ENCODE measurements around the gene PTGIR.

PTGIR gene

DNA sequence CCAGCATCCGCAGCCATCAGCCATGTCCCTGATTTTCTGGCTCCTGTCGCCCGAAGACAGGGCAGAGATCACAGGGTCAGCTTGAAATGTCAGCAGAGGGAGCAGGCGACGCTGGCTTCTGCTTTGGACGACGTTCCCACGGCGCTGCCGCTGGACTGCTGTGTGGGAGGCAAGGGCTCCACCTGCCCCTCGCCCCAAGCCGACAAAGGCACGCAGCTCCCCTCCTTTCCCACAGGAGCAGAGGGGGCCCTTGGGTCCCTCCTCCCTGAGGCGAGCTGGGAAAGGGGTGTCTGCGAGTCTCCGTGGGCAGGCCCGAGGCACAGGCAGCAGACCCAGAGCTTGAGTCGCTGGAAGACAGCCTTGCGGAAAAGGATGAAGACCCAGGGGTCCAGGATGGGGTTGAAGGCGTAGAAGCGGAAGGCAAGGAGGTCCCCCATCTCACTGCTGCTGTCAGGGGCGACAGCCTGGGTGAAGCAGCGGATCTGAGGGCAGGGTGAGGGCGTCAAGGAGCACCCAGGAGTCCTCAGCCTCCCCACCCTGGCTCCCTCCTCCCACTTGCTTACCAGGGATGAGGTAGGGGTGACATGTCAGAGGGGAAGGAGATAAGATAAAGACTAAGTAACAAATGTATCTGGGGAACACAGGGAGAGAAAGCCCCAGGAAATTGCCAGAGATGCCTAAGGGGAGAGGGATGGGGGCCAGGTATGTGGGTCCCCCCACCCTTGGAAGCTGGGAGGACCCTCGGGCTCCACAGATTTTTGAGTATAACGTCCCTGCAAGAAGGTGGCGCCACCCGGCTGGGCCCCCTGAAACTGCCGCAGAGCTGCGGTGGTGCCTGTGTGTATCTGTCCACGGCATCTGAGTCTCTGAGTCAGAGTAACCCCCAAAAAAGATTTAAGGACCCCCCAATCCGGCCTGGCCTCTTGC, 3.4 kb downstream of the PTGIR start:
- DNase-seq (ENCODE audit: low read depth): no peak
- TF ChIP-seq, protein P1, sequence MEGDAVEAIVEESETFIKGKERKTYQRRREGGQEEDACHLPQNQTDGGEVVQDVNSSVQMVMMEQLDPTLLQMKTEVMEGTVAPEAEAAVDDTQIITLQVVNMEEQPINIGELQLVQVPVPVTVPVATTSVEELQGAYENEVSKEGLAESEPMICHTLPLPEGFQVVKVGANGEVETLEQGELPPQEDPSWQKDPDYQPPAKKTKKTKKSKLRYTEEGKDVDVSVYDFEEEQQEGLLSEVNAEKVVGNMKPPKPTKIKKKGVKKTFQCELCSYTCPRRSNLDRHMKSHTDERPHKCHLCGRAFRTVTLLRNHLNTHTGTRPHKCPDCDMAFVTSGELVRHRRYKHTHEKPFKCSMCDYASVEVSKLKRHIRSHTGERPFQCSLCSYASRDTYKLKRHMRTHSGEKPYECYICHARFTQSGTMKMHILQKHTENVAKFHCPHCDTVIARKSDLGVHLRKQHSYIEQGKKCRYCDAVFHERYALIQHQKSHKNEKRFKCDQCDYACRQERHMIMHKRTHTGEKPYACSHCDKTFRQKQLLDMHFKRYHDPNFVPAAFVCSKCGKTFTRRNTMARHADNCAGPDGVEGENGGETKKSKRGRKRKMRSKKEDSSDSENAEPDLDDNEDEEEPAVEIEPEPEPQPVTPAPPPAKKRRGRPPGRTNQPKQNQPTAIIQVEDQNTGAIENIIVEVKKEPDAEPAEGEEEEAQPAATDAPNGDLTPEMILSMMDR (conservative IDR thresholded peaks at IDR 0.05; ENCODE audit: low read length): no peak
- peak overlapping the region; percentile 42 for H3K4me3 ChIP-seq (ENCODE audit: low read length)

DNA sequence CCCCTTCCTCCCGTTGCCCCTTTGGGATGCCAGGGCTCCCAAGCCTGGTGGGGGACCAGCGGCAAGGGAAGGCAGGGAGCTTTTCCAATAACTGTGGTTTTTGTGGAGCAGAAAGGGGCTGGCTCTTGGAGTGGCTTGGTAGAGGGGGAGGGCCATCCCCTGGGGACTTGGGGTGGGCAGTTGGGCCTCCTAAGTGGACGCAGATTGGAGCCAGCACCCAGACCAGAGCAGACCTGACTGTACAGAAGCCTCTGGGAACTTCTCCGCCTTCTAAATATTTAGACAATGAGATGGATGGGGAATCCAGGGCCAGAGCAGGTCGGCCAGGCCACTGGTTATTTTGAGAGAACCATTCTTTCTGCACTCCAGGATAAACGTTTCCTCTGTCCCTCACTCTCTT, 4.2 kb downstream of the PTGIR start:
- H3K4me3 ChIP-seq (ENCODE audit: low read length): no peak overlapping the region
- TF ChIP-seq, protein P1 (conservative IDR thresholded peaks at IDR 0.05; ENCODE audit: low read length): no peak
- DNase-seq (ENCODE audit: low read depth): peak; percentile 66

DNA sequence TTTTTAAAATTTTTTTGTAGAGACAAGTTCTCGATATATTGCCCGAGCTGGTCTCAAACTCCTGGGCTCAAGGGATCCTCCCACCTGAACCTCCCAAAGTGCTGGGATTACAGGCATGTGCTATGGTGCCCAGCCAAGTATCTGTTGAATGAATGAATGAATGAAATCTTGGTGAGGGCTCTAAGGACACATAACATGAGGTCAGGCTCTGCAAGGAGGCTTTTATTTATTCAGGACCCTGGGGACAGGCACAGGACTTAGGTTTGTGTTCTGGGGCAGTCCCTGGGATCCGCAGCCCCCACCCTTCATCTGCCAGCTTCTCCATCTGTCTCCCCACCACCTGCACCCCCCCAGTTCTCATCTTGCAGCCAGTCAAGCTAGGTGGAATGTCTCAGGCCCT, 4.6 kb downstream of the PTGIR start:
- DNase-seq (ENCODE audit: low read depth): no peak
- no peak overlapping the region for H3K4me3 ChIP-seq (ENCODE audit: low read length)
- TF ChIP-seq, protein P1 (conservative IDR thresholded peaks at IDR 0.05; ENCODE audit: low read length): no peak

DNA sequence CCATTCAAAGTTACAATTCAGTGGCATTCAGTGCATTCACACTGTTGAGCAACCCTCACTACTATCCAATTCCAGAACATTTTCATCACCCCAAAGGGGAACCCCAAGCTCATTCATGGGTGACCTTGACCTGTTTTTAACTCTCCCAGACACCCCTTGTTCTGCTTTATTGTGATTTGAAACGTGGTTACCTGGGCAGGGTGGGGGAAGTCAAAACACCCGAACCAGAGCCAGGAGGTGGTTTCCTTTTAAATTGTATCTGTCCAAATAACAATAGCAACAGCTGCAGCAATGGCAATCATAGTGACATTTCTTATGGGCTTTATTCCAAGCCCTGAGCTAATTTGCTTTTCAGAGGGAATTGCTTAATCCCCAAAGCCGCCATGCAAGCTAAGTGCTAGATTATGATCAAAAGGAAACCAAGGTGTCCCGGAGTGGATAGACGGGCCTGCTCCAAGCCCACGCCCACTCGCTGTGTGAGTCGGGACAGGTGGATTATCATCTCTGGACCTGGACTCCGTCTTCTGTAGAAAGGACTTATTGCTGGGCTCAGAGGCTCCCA, 6.1 kb downstream of the PTGIR start:
- DNase-seq (ENCODE audit: low read depth): peak; percentile 73
- H3K4me3 ChIP-seq (ENCODE audit: low read length): no peak overlapping the region

DNA sequence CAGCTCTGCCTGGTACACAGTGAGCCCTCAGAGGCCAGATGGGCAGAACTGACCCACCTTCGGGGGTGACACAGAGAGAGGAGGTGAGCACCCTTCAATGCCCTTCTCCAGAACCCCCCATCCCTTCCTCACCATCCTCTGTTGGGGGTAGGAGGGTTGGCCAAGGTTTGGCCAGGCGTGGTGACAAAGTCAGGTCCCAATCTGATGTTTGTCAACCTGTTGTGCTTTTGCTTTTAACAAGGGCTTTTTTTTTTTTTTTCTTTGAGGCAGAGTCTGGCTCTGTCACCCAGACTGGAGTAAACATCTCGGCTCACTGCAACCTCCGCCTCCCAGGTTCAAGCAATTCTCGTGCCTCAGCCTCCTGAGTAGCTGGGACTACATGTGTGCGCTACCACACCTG, 7.3 kb downstream of the PTGIR start:
- no peak overlapping the region for H3K4me3 ChIP-seq (ENCODE audit: low read length)
- TF ChIP-seq, protein P1 (conservative IDR thresholded peaks at IDR 0.05; ENCODE audit: low read length): no peak
- no peak for DNase-seq (ENCODE audit: low read depth)

More for the DNA sequence above, 6.1 kb downstream of the PTGIR start:
- TF ChIP-seq, protein P1 (conservative IDR thresholded peaks at IDR 0.05; ENCODE audit: low read length): no peak

DNA sequence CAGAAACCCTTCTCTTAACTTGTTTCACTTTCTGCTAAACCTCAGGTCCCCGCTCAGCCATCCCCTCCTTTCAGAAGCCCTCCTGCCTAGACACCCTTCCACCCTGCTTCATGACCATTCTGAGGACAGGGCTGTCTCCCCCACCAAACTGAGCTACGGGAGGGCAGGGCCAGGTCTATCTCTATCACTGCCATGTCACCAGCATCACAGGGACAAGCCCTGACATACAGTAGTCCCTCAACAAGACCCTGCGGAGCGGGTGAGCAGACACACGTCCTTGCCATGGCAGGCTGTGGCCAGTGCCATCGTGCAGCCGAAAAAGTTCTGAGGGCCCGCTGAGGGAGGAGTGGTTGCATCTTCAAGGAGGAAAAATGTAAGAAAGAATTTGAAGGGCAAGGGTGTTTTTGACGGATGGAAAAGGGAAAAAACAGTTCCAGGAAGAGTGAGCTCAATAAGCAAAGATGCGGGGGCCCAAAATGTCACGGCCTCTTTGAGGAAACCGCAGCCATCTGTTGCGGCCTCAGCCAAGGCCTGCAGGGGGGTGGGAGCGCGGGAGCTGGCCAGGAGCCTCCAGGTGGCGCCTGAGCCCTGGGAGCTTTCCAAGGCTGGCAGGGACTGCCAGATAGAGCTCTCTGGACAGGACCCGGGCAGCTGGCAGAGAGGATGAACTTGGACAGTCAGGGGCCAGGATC, 8.1 kb downstream of the PTGIR start:
- DNase-seq (ENCODE audit: low read depth): peak; percentile 73
- H3K4me3 ChIP-seq (ENCODE audit: low read length): no peak overlapping the region

More for the DNA sequence above, 8.1 kb downstream of the PTGIR start:
- TF ChIP-seq, protein P1 (conservative IDR thresholded peaks at IDR 0.05; ENCODE audit: low read length): peak; percentile 15; the same call in 1 of the 2 replicates
